Neuronal stem cell (in vitro differentiated cells): ENCODE results near the gene ADD3.

Source experiments
- DNase-seq: peaks from one replicate; pipeline ENCODE4 v3.0.0-alpha.2; 2013; ENCODE audit warnings: low spot score
- H2AFZ ChIP-seq: one replicate; pipeline ENCODE4 v1.6.1; 2013; ENCODE audit warnings: mild to moderate bottlenecking, low read length, inconsistent platforms
- H2AK5ac ChIP-seq: 2 replicates; pipeline ENCODE4 v1.6.1; 2013; ENCODE audit warnings: low read depth, mild to moderate bottlenecking, inconsistent platforms, low read length, moderate library complexity, mixed read lengths
- H2BK120ac ChIP-seq: 2 replicates; pipeline ENCODE4 v1.6.1; 2013; ENCODE audit warnings: low read depth, mild to moderate bottlenecking, inconsistent platforms, low read length, moderate library complexity, mixed read lengths
- H2BK12ac ChIP-seq: one replicate; pipeline ENCODE4 v1.6.1; 2013; ENCODE audit warnings: low read length, inconsistent platforms
- H2BK15ac ChIP-seq: 2 replicates; pipeline ENCODE4 v1.6.1; 2013; ENCODE audit warnings: mild to moderate bottlenecking, low read length, inconsistent platforms, mixed read lengths
- H2BK5ac ChIP-seq: one replicate; pipeline ENCODE4 v1.6.1; 2013; ENCODE audit warnings: inconsistent platforms, mild to moderate bottlenecking, low read length, moderate library complexity
- H3K14ac ChIP-seq: one replicate; pipeline ENCODE4 v1.6.1; 2013; ENCODE audit warnings: low read length, inconsistent platforms
- H3K18ac ChIP-seq: 2 replicates; pipeline ENCODE4 v1.6.1; 2013; ENCODE audit warnings: low read length, inconsistent platforms
- H3K23ac ChIP-seq: 2 replicates; pipeline ENCODE4 v1.6.1; 2013; ENCODE audit warnings: low read depth, mild to moderate bottlenecking, mixed read lengths, low read length, inconsistent platforms; ENCODE audit not compliant: poor library complexity
- H3K27ac ChIP-seq: replicated peaks from 3 replicates; pipeline ENCODE4 v1.5.1; 2013; ENCODE audit warnings: low read length, inconsistent platforms
- H3K27me3 ChIP-seq, 3 experiments: 2 replicates each; pipeline ENCODE4 v1.6.1; 2013; ENCODE audit warnings: low read length in 3 of 3, mild to moderate bottlenecking in 2 of 3, inconsistent platforms in 1 of 3, low read depth in 1 of 3, mixed read lengths in 1 of 3, moderate library complexity in 1 of 3; ENCODE audit not compliant: control insufficient read depth in 3 of 3, insufficient read depth in 3 of 3
- H3K36me3 ChIP-seq, 2 donors: replicated peaks in 1 of 2; 2 replicates each; pipeline ENCODE4 v1.6.1; 2013; ENCODE audit warnings: low read length in 2 of 2; ENCODE audit not compliant: control insufficient read depth in 2 of 2, insufficient read depth in 2 of 2
- H3K4ac ChIP-seq: 2 replicates; pipeline ENCODE4 v1.6.1; 2013; ENCODE audit warnings: inconsistent platforms, mild to moderate bottlenecking, low read length, moderate library complexity
- H3K4me1 ChIP-seq, 2 donors: 1 replicate in 1 of 2; 2 replicates in 1 of 2; pipeline ENCODE4 v1.6.1; 2013; ENCODE audit warnings: low read length in 2 of 2, low read depth in 1 of 2; ENCODE audit not compliant: control insufficient read depth in 2 of 2, insufficient read depth in 1 of 2
- H3K4me2 ChIP-seq: one replicate; pipeline ENCODE4 v1.6.1; 2013; ENCODE audit warnings: mild to moderate bottlenecking, low read length, inconsistent platforms; ENCODE audit not compliant: insufficient read depth, poor library complexity, severe bottlenecking
- H3K4me3 ChIP-seq, 2 donors: 2 replicates each; pipeline ENCODE4 v1.5.1; 2013; ENCODE audit warnings: low read length in 2 of 2, mild to moderate bottlenecking in 2 of 2, inconsistent platforms in 1 of 2, moderate library complexity in 1 of 2
- H3K79me1 ChIP-seq: one replicate; pipeline ENCODE4 v1.6.1; 2013; ENCODE audit warnings: low read depth, mild to moderate bottlenecking, inconsistent platforms, low read length, moderate library complexity
- H3K9ac ChIP-seq: one replicate; pipeline ENCODE4 v1.6.1; 2013; ENCODE audit warnings: mild to moderate bottlenecking, low read depth, low read length, inconsistent platforms; ENCODE audit not compliant: poor library complexity
- H3K9me3 ChIP-seq, 2 donors: replicated peaks in 1 of 2; 2 replicates each; pipeline versions ENCODE3 to v1.6.1; 2013; ENCODE audit warnings: low read length in 2 of 2, mild to moderate bottlenecking in 2 of 2, inconsistent platforms in 1 of 2, low read depth in 1 of 2, mixed read lengths in 1 of 2, moderate library complexity in 1 of 2; ENCODE audit not compliant: control insufficient read depth in 2 of 2, insufficient read depth in 1 of 2
- H4K8ac ChIP-seq: one replicate; pipeline ENCODE4 v1.6.1; 2013; ENCODE audit warnings: low read depth, mild to moderate bottlenecking, inconsistent platforms, low read length, moderate library complexity
- H4K91ac ChIP-seq: one replicate; pipeline ENCODE4 v1.6.1; 2013; ENCODE audit warnings: low read length, low read depth, mild to moderate bottlenecking, inconsistent platforms; ENCODE audit not compliant: poor library complexity
- WGBS, 2 donors: extraction: QIAGEN DNeasy Blood & Tissue Kit; methylation state at CpG; one replicate each; pipeline ENCODE4 v1.1.7; 2013; ENCODE audit warnings: missing lambda C conversion rate in 2 of 2, mixed read lengths in 1 of 2; ENCODE audit not compliant: insufficient read length in 2 of 2, insufficient replicate concordance in 1 of 2; ENCODE audit errors: extremely low coverage in 2 of 2; 5-methylcytosine and 5-hydroxymethylcytosine counted together

Gene ADD3

GRCh38 chr10:109978481-109978880, 29.3 kb upstream of the ADD3 start:
- Histone ChIP-seq H3K23ac (no peak overlapping the region), H2BK120ac (no peak overlapping the region), H2BK5ac (no peak overlapping the region), H3K27me3 (no peaks in the 10 kb centered on the region), H3K79me1 (no peaks in the 10 kb centered on the region), H3K4me3 (no peak overlapping the region), H2AK5ac (no peak overlapping the region), H3K9ac (no peak overlapping the region), H2AFZ (no peak overlapping the region), H4K91ac (no peak overlapping the region), H2BK12ac (no peak overlapping the region), H3K36me3 (no peaks in the 10 kb centered on the region), H3K9me3 (no peaks in the 10 kb centered on the region), H3K27ac (no peak overlapping the region), H3K14ac (no peak overlapping the region), H3K18ac (no peak overlapping the region), H3K4me2 (no peak overlapping the region), H4K8ac (no peak overlapping the region), H2BK15ac (no peak overlapping the region), H3K4ac (no peak overlapping the region), H3K4me1 (peaks cover 5 to 12% of the 10 kb centered on the region in 2 donors)
- no CpG with 5 or more reads among the region's 6 CpGs for WGBS, 2 donors
- DNase-seq: peak; percentile 41

GRCh38 chr10:109979215-109979614, 28.6 kb upstream of the ADD3 start:
- Histone ChIP-seq H3K14ac (no peak overlapping the region), H4K91ac (no peak overlapping the region), H3K27me3 (no peaks in the 10 kb centered on the region), H3K79me1 (no peaks in the 10 kb centered on the region), H3K36me3 (no peaks in the 10 kb centered on the region), H3K4me3 (no peak overlapping the region), H2BK15ac (no peak overlapping the region), H3K18ac (no peak overlapping the region), H3K4me2 (no peak overlapping the region), H2AK5ac (no peak overlapping the region), H3K9ac (no peak overlapping the region), H3K27ac (no peak overlapping the region), H2BK5ac (no peak overlapping the region), H3K4me1 (peaks cover 5 to 12% of the 10 kb centered on the region in 2 donors), H2BK120ac (no peak overlapping the region), H2BK12ac (no peak overlapping the region), H2AFZ (no peak overlapping the region), H3K23ac (no peak overlapping the region), H4K8ac (no peak overlapping the region), H3K4ac (no peak overlapping the region), H3K9me3 (no peaks in the 10 kb centered on the region)
- DNase-seq: no peak
- no CpG with 5 or more reads among the region's 2 CpGs for WGBS, 2 donors

DNA sequence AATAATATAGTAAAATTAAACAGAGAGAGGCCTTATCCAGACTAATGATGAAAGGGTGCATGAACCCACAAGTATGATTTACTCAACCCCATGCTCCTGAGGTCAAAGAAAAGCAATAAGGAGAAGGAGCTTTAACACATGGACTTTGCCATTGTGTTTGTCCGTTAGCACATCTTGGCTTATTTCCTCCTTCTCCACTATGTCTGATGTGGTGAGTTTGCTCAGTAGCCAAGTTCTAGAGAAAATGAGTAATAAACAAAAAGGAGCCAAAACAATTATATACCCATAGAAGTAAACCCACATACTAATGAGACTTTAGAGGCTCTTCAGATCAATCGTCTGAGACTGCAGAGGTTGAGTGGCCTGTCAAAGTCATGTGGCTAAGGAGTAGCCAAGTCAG, 26.1 kb upstream of the ADD3 start:
- no peaks in the 10 kb centered on the region for H3K79me1 ChIP-seq
- H2AK5ac ChIP-seq: no peak overlapping the region
- no peak overlapping the region for H4K8ac ChIP-seq
- no peak overlapping the region for H3K4me3 ChIP-seq
- no peak overlapping the region for H2BK5ac ChIP-seq
- no peak overlapping the region for H2BK120ac ChIP-seq
- H3K9ac ChIP-seq: no peak overlapping the region
- H3K9me3 ChIP-seq: peaks cover 0 to 4% of the 10 kb centered on the region in 2 donors
- no peak for DNase-seq
- no peaks in the 10 kb centered on the region for H3K27me3 ChIP-seq
- H3K27ac ChIP-seq: no peak overlapping the region
- H3K4ac ChIP-seq: no peak overlapping the region
- H3K4me1 ChIP-seq: peaks cover 5 to 9% of the 10 kb centered on the region in 2 donors
- H3K36me3 ChIP-seq: no peaks in the 10 kb centered on the region
- H3K23ac ChIP-seq: no peak overlapping the region
- no peak overlapping the region for H4K91ac ChIP-seq
- H3K14ac ChIP-seq: no peak overlapping the region
- no peak overlapping the region for H3K18ac ChIP-seq
- H3K4me2 ChIP-seq: no peak overlapping the region
- no CpG with 5 or more reads among the region's 2 CpGs for WGBS, 2 donors
- no peak overlapping the region for H2BK12ac ChIP-seq
- no peak overlapping the region for H2BK15ac ChIP-seq
- H2AFZ ChIP-seq: no peak overlapping the region

GRCh38 chr10:109982123-109982522, 25.7 kb upstream of the ADD3 start:
- H3K4ac ChIP-seq: no peak overlapping the region
- H2AFZ ChIP-seq: no peak overlapping the region
- no CpG with 5 or more reads among the region's 3 CpGs for WGBS, 2 donors
- no peaks in the 10 kb centered on the region for H3K27me3 ChIP-seq
- H3K18ac ChIP-seq: no peak overlapping the region
- H2BK5ac ChIP-seq: no peak overlapping the region
- H3K4me1 ChIP-seq: peaks cover 4 to 8% of the 10 kb centered on the region in 2 donors
- H2BK15ac ChIP-seq: no peak overlapping the region
- no peak for DNase-seq
- H3K4me2 ChIP-seq: no peak overlapping the region
- H2BK12ac ChIP-seq: no peak overlapping the region
- no peak overlapping the region for H4K8ac ChIP-seq
- H2BK120ac ChIP-seq: no peak overlapping the region
- H3K36me3 ChIP-seq: no peaks in the 10 kb centered on the region
- no peaks in the 10 kb centered on the region for H3K79me1 ChIP-seq
- no peak overlapping the region for H3K4me3 ChIP-seq
- peaks cover 0 to 7% of the 10 kb centered on the region in 2 donors for H3K9me3 ChIP-seq
- H3K27ac ChIP-seq: no peak overlapping the region
- no peak overlapping the region for H3K23ac ChIP-seq
- H2AK5ac ChIP-seq: no peak overlapping the region
- H4K91ac ChIP-seq: no peak overlapping the region
- no peak overlapping the region for H3K9ac ChIP-seq
- no peak overlapping the region for H3K14ac ChIP-seq
